Measurements from ENCODE around the gene DAAM1.

The DAAM1 gene

DNA sequence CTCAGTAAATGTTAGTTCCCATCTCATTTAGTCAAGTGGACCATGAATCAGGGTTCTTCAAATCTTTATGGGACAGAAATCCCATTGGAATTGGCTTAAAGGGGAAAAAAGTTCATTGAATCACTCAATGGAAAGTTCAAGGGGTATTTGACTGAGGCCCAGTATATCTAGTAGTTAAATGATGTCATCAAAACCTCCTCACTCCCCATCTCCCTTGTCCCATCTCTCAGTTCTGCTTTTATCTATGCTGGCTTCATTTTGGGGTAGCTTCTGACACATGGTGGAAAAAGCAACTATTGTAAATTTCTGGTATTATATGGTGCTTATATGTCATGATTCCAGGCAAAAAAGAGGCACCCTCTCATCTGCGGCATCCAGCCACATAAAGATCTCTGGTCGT, 51.9 kb downstream of the DAAM1 start:
- TF ChIP-seq, protein P1, sequence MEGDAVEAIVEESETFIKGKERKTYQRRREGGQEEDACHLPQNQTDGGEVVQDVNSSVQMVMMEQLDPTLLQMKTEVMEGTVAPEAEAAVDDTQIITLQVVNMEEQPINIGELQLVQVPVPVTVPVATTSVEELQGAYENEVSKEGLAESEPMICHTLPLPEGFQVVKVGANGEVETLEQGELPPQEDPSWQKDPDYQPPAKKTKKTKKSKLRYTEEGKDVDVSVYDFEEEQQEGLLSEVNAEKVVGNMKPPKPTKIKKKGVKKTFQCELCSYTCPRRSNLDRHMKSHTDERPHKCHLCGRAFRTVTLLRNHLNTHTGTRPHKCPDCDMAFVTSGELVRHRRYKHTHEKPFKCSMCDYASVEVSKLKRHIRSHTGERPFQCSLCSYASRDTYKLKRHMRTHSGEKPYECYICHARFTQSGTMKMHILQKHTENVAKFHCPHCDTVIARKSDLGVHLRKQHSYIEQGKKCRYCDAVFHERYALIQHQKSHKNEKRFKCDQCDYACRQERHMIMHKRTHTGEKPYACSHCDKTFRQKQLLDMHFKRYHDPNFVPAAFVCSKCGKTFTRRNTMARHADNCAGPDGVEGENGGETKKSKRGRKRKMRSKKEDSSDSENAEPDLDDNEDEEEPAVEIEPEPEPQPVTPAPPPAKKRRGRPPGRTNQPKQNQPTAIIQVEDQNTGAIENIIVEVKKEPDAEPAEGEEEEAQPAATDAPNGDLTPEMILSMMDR (IDR thresholded peaks at IDR 0.05), result no peak
- DNase-seq (ENCODE audit: low spot score), result no peak
- no peak overlapping the region for H3K4me3 ChIP-seq
- no peak overlapping the region for H3K27ac ChIP-seq

DNA sequence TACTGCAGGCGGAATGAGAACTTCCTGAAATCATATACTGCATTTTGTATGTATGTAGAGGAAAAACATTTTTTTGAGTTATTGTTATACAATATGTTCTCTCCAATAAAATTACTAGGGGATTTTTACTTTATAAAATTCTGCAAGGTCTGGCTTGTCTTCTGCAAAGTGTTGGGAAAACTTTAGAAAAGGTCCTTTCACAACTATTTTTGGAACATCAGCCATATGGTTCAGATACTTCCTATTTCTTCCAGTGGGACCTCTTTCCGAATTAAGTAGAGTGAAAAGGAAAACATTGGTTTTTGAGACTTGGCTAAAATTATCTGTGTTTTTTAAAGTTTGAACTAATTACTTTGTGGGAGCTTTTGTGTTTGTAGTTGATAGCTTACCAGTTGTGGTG, 52.7 kb downstream of the DAAM1 start:
- TF ChIP-seq, protein P1 (IDR thresholded peaks at IDR 0.05), result no peak
- no peak overlapping the region for H3K27ac ChIP-seq

GRCh38 chr14:59243174-59243573, 54.7 kb downstream of the DAAM1 start:
- TF ChIP-seq, protein P1 (IDR thresholded peaks at IDR 0.05), result no peak

More for the DNA sequence above, 52.7 kb downstream of the DAAM1 start:
- DNase-seq (ENCODE audit: low spot score), result no peak
- no peak overlapping the region for H3K4me3 ChIP-seq

DNA sequence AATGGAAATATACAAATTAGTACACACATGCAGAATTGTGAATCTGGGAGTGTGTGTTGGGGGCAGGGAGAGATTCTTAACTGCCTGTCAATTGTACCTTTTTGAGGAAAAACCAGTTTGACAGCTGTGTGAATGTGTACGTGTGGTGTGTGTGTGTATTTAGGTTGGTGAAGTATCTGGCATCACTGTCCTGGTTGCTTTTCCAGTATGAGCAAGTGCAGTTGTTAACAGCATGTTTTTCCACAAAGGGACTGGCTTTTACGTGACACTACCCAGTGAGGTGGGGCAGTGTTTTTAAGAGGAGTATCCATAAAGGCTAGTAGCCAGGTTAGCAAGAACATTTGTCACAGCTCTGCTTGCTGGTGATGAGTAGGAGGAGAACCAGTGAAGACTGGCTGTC, 56.1 kb downstream of the DAAM1 start:
- Histone ChIP-seq H3K4me3 (no peak overlapping the region), H3K27ac (no peak overlapping the region)
- DNase-seq (ENCODE audit: low spot score), result no peak
- TF ChIP-seq, protein P1 (IDR thresholded peaks at IDR 0.05), result no peak

More at GRCh38 chr14:59243174-59243573, 54.7 kb downstream of the DAAM1 start:
- DNase-seq (ENCODE audit: low spot score), result no peak
- no peak overlapping the region for H3K27ac ChIP-seq
- no peak overlapping the region for H3K4me3 ChIP-seq

GRCh38 chr14:59245809-59246295, 57.4 kb downstream of the DAAM1 start:
- no peak for DNase-seq (ENCODE audit: low spot score)
- TF ChIP-seq, protein P1 (IDR thresholded peaks at IDR 0.05), result no peak
- Histone ChIP-seq H3K27ac (no peak overlapping the region), H3K4me3 (no peak overlapping the region)

- Histone ChIP-seq H3K27ac (no peak overlapping the region), H3K4me3 (no peak overlapping the region)
- TF ChIP-seq, protein P1 (IDR thresholded peaks at IDR 0.05), result no peak
- no peak for DNase-seq (ENCODE audit: low spot score)
Measured at GRCh38 chr14:59246566-59246965, 58.1 kb downstream of the DAAM1 start.

DNA sequence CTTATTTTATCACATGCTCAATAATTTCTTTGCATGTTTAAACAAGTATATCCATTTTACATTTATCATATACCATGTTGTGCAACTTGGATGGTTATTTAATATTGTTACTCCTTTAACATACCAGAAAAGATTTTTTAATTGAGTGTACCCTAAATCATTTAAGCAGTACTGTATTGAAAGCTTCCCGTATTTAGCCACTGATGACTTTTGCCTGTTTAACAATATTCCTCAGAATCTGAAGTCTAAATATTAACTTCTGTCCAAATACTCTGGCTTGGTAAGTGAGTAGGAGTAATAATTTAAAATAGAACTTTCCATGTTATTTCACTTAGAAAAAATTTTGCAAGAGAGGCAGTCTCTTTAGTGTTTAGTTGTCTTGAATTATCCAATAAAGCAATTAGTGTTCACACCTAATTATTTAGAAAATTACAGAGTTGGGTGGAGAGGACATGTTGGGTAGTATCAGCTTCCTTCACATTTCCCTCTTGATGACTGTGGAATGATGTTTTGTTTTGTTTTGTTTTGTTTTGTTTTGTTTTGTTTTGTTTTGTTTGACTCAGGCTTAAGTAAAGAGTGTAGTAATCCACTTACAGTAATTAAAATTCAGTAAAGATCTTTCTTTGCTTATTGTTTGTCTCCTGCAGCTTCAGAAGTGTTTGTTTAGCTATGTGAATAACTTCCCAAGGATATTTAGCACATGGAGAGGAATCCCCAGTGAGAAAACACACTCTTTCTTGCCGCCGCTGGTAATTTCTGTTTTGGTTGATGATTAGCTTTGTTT, 59.5 kb downstream of the DAAM1 start:
- Histone ChIP-seq H3K27ac (peak overlapping the region in 1 of 2 donors; percentile 48), H3K4me3 (no peak overlapping the region)
- DNase-seq (ENCODE audit: low spot score), result no peak
- TF ChIP-seq, protein P1 (IDR thresholded peaks at IDR 0.05), result no peak

Measured in coronary artery (tissue), 2 donors.